ENCODE results near the gene CDC42BPG.

The CDC42BPG gene

DNA sequence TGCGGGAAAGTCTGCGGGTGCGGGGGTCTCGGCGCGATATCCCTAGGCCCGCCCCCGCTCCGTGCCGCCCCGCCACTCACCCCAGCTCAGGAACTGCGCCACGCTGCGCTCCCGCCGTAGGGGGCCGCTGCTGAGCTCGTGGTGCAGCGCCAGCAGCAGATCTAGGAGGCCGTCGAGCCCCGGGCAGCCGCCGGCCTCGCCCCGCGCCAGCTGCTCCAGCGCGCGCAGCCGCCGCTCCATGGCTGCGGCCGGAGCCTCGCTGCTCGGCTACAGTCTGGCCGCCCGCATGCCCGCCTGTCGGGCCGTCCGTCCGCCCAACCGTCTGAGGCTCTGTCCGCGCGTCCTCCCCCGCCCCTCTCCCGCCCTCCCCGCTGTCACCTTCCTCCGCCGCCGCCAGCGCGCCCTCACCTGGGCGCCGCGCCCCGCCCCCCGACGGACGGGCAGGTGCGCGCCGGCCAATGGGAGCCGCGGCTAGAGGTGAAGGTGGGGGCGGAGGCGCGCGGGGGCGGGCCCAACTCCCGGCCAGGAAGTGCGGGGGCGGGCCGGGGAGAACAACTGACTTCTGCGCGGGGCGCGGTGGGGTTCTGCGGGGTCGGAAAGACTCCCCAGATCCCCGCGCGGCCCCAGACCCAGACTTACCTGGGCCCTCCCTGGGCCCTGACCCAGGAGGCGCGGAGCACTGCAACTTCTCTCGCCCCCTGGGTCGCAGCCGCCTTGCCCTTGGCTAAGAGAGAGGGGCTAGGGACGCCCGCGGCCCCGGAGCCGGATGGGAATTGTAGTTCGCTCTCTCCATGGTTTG, at the start of gene CDC42BPG:
TSS of gene CDC42BPG (minus strand) at position 324 of the 799 bp plus-strand sequence. CDS start at position 240, 84 bp downstream.
- Mint-ChIP-seq H3K27ac (peak within 1 kb of the TSS; percentile 91), H3K27me3 (no peaks in the 10 kb centered on the region), H3K9me3 (no peaks in the 10 kb centered on the region), H3K36me3 (peaks cover under 1% of the 10 kb centered on the region), H3K4me3 (peak within 1 kb of the TSS; percentile 77), H3K4me1 (peaks cover 41% of the 10 kb centered on the region)

DNA sequence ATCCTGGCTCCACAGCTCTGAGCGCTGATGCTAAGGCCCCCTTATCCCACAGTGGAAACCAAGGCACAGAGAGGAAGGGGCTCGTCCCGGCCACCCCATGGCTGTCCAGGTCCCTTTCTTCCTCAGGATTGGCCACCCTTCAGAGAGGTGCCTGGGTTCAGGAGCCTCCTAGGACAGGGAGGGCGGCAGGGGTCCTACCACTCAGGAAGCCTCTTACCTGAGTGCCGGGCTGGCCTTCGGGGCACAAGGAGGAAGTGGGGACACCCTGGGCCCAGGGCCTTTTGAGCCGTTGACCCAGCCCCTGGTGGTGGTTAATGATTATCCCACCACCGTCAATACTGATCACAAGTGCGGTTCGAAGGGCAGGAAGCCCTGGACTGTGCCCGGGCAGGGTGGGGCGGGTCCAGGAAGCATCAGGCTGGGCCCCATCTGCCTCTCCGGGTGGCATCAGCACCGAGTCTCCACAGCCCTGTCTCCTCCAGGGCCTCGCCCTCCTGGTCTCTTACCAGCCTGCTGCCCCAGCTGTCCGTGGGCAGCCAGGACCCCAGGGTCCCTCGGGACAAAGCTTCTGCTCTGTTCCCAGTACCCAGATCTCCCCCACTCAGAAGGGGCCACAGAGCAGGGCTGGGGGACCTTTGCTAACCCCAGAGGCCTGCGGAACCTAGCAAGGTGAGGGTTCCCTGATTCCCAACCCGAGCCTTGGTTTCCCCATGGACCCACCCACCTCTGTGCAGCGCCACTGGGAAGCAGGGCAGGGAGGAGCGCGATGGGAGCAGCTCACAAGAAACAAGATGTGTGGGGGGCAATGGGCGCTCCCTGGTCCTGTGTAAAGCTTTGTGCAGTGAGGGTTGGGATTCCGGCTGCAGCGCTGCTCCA, 49.0 kb upstream of the CDC42BPG start:
- H3K27me3 Mint-ChIP-seq, result no peaks in the 10 kb centered on the region
- H3K4me3 Mint-ChIP-seq, result no peak overlapping the region
- no peaks in the 10 kb centered on the region for H3K36me3 Mint-ChIP-seq
- H3K4me1 Mint-ChIP-seq, result peaks cover under 1% of the 10 kb centered on the region
- H3K27ac Mint-ChIP-seq, result no peak overlapping the region
- H3K9me3 Mint-ChIP-seq, result no peaks in the 10 kb centered on the region

- no peaks in the 10 kb centered on the region for H3K9me3 Mint-ChIP-seq
- H3K4me1 Mint-ChIP-seq, result peaks cover 6% of the 10 kb centered on the region
- no peaks in the 10 kb centered on the region for H3K27me3 Mint-ChIP-seq
- H3K36me3 Mint-ChIP-seq, result no peaks in the 10 kb centered on the region
- no peak overlapping the region for H3K27ac Mint-ChIP-seq
- no peak overlapping the region for H3K4me3 Mint-ChIP-seq
Observed at GRCh38 chr11:64892838-64893193, 48.4 kb upstream of the CDC42BPG start.

DNA sequence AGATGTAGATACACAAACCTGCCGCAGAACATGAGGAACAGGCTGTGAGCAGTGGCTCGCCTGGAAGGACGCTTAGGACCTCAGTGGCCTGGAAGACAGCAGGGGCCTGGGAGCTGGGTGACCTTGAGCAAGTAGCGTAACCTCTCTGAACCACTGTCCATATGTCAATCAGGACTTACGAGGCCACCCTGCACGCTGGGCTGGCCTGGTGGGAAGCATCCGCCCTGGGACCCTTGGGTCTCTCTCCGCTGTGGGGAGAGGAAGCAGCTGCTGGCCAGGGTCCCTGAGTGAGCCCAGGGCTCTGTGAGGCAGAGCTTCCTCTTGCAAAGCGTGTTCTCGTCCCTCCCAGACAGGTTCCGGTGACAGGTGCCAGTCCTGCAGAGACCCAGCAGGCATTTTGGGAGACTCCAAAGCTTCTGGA, 48.0 kb upstream of the CDC42BPG start:
- H3K36me3 Mint-ChIP-seq, result no peaks in the 10 kb centered on the region
- H3K9me3 Mint-ChIP-seq, result no peaks in the 10 kb centered on the region
- H3K4me3 Mint-ChIP-seq, result no peak overlapping the region
- H3K4me1 Mint-ChIP-seq, result peaks cover 8% of the 10 kb centered on the region
- H3K27ac Mint-ChIP-seq, result no peak overlapping the region
- H3K27me3 Mint-ChIP-seq, result no peaks in the 10 kb centered on the region

DNA sequence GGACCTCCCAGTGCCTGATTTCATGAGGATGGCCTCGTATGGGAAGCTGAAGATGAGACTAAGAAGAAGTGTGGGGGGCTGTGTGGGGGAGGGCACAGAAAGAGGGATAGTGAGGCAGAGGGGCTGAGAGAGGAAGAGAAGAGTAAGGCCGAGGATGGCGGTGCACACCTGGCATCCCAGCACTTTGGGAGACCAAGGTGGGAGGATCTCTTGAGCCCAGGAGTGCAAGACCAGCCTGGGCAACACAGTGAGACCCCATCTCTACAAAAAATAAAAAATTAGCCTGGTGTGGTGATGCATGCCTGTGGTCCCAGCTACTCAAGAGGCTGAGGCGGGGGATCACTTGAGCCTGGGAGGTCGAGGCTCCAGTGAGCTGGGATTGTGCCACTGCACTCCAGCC, 47.4 kb upstream of the CDC42BPG start:
- no peak overlapping the region for H3K27ac Mint-ChIP-seq

GRCh38 chr11:64891215-64891848, 46.9 kb upstream of the CDC42BPG start:
- Mint-ChIP-seq H3K36me3 (no peaks in the 10 kb centered on the region), H3K4me1 (peaks cover 11% of the 10 kb centered on the region), H3K27ac (no peak overlapping the region), H3K27me3 (no peaks in the 10 kb centered on the region), H3K4me3 (no peak overlapping the region), H3K9me3 (no peaks in the 10 kb centered on the region)

More for the DNA sequence above, 47.4 kb upstream of the CDC42BPG start:
- Mint-ChIP-seq H3K4me1 (peaks cover 11% of the 10 kb centered on the region), H3K36me3 (no peaks in the 10 kb centered on the region), H3K27me3 (no peaks in the 10 kb centered on the region), H3K9me3 (no peaks in the 10 kb centered on the region), H3K4me3 (no peak overlapping the region)

DNA sequence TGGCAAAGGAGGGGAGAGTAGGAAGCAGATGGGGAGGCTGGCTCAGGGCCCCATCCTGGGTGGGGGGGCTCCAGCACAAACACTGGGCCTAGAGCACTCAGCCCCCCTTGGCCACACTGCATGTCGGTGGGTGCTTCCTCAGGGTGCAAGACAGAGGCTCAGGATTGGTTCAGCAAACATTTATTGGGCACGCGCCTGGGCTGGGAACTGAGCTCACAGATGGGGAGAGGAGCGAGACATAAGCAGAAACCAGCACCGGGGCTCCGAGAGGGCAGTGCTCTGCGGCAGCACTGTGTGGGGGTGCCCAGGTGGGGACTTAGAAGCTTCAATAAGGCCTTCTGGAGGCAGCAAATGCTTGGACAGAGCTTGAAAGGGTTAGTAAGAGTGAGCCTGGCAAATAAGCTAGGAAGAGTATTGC, 46.1 kb upstream of the CDC42BPG start:
- H3K27ac Mint-ChIP-seq, result no peak overlapping the region
- no peaks in the 10 kb centered on the region for H3K36me3 Mint-ChIP-seq
- H3K4me3 Mint-ChIP-seq, result no peak overlapping the region
- H3K4me1 Mint-ChIP-seq, result peaks cover 19% of the 10 kb centered on the region
- no peaks in the 10 kb centered on the region for H3K27me3 Mint-ChIP-seq
- H3K9me3 Mint-ChIP-seq, result no peaks in the 10 kb centered on the region

DNA sequence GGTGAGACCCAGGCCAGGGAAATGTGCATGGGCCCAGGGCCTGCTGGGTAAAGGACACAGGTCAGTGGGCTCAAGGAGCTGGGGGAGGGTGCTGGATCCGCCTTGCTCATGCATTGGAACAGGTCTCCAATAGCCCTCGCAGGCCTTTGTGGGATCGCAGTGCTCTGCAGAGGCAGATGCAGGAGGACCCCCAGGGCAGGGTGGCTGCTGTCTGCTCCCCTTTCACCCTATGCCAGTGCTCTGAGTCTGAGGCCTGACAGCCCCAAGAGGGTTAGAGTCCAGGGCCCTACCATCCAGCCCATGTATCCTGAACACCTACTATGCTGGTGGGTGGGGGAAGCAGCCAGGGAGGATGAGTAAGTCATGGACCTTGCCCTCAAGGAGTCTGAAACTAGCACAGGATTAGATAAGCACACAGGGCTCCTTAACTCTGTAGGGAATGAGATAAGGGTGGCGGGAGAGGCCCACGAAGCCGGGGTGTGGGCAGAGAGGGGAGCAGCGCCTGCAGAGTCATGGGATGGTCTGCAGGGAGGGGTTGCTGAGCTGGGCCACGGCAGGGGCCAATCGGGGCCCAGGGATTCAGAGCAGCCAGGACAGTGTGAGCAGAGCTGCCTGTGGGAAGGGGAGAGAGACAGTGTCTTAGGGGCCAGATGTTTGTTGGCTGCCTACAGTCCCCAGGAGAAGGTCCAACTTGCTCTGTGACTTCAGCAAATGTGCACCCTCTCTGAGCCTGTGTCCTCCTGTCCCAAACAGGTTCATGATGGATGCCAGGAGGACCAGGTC, 44.5 kb upstream of the CDC42BPG start:
- Mint-ChIP-seq H3K27ac (no peak overlapping the region), H3K27me3 (no peaks in the 10 kb centered on the region), H3K4me3 (no peak overlapping the region), H3K4me1 (peaks cover 30% of the 10 kb centered on the region), H3K36me3 (no peaks in the 10 kb centered on the region), H3K9me3 (no peaks in the 10 kb centered on the region)

DNA sequence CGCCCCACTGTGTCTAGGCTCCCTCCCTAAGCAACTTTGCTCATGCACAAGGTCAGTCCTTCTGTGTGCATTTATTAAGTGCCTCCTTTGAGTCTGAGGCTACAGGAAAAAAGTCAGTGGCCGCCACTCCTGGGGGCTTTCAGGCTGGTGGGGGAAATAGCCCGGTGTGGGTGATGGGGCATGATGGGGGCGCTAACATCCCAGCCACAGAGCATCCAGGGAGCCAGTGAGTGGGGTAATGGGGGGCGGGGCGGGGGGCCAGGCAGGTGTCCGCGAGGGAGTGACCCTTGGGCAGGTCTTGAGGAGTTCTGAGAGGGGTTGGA, 43.9 kb upstream of the CDC42BPG start:
- Mint-ChIP-seq H3K27ac (peak overlapping the region; percentile 88), H3K4me3 (peak overlapping the region; percentile 81), H3K27me3 (no peaks in the 10 kb centered on the region), H3K9me3 (no peaks in the 10 kb centered on the region), H3K4me1 (peaks cover 30% of the 10 kb centered on the region), H3K36me3 (no peaks in the 10 kb centered on the region)

DNA sequence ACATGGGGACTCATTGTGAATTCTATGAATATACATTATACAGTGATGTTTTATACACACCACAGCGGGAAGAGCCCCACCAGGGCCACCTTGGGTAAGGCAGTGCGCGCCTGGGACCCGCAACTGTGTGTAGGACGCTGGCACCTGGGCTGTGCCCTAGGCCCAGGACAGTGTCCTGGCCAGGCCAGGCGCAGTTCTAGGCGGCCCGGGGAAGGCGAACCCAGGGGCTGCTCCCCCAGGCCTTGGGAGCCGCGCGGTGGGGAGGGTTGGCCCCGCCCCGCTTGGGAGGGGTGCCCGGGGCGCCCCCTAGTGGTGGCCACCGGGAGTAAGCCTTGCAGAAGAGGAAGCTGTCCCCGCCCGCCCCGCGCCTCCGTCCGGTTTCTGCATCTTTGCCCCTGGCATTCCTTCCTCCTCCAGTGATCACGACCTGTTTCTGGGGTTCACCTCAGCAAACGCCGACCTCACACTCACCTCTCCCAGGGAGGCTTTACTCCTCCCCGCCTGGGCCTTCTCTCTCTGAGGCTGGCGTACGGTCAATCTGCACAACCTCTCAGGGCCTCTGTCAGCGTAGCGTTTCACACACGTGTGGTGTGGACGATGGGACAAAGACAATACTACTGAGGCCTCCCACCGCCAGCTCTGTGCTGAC, 43.4 kb upstream of the CDC42BPG start:
- H3K4me3 Mint-ChIP-seq, result peak overlapping the region; percentile 81
- H3K27ac Mint-ChIP-seq, result peak overlapping the region; percentile 88
- H3K27me3 Mint-ChIP-seq, result no peaks in the 10 kb centered on the region
- no peaks in the 10 kb centered on the region for H3K36me3 Mint-ChIP-seq
- H3K9me3 Mint-ChIP-seq, result no peaks in the 10 kb centered on the region
- H3K4me1 Mint-ChIP-seq, result peaks cover 30% of the 10 kb centered on the region

DNA sequence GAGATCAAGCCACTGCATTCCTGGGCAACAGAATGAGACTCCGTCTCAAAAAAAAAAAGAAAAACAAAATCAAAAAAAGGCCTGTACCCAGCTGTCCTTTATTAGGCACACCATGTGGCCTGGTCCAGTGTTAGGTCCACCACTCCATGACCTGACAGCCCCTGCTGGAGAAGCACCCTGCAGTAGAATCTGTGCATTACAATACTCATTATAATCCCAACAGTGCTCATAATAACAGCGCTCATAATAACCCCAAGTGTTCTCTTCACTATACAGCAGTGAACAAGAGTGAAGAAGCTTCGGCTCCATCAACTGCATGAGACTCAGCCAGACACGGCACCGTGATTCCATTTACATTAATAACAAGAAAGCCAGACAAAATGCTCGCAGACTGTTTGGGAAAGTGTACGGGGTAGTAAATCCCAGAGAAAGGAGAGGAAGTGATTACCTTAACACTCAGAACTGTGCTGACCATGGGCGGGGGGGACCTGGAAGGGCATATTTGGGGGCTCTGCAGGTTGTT, 42.8 kb upstream of the CDC42BPG start:
- Mint-ChIP-seq H3K27ac (peak overlapping the region; percentile 86), H3K27me3 (no peaks in the 10 kb centered on the region), H3K4me1 (peaks cover 32% of the 10 kb centered on the region), H3K9me3 (no peaks in the 10 kb centered on the region), H3K36me3 (no peaks in the 10 kb centered on the region), H3K4me3 (peak overlapping the region; percentile 27)

DNA sequence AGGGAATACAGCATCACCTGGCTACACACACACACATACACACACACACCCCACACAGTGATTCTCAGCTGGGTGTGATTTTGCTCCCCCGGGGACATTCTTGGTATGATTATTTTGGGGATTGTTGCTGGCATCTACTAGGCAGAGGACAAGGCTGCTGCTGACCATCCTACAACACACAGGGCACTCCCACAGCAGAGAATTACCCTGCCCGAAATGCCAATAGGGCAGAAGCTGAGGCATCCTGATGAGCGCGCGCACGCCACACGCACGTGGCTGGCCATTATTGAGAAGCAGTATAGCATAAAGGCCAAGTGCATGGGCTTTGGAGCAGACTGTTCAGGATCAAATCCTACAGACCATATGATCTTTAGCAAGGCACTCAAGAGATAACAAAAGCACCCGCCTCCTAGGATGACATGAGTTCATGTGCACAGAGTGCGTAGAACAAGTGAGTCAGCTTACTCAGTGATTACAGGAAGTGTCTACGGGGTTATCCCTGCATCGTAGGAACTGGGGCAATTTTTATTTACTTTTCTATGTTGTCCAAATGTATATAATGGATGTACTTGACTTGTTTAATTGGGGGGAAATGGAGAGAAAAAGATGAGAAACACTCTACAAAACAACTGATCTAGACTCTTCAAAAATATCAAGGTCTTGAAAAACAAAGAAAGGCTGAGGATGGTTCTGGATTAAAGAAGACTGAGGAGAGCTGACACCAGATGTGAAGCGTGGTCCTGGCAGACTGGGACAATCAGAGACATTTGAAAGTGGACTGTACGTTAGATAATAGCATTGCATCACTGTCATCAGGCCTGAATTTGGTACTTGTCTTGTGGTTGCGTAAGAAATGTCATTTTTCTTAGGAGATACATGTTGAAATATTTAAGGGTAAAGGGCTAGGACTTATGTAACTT, 41.2 kb upstream of the CDC42BPG start:
- Mint-ChIP-seq H3K27ac (peak overlapping the region; percentile 85), H3K36me3 (no peaks in the 10 kb centered on the region), H3K4me3 (peak overlapping the region; percentile 48), H3K9me3 (no peaks in the 10 kb centered on the region), H3K27me3 (no peaks in the 10 kb centered on the region), H3K4me1 (peaks cover 43% of the 10 kb centered on the region)

GRCh38 chr11:64884019-64884418, 39.6 kb upstream of the CDC42BPG start:
- Mint-ChIP-seq H3K27ac (peak overlapping the region; percentile 73), H3K9me3 (no peaks in the 10 kb centered on the region), H3K4me3 (no peak overlapping the region), H3K36me3 (no peaks in the 10 kb centered on the region), H3K27me3 (no peaks in the 10 kb centered on the region), H3K4me1 (peaks cover 59% of the 10 kb centered on the region)

DNA sequence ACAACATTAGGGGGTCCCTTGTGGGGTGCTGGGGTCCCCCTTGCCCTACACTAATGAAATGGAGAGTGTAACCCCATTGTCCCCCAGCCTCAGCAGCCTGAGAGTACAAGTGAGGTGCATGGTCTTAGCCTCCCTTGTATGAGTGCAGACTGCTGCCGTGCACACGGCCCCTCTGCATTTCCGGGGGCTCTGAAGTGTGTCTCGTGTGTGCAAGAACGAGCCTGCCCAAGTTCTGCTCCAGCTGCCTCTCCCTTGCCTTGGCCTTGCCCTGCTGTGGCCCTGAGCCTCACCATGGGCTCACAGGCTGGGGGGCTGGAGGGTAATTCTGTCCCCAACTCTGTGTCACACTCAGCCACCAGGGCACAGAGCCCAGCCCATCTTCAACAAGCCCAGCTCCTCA, 39.1 kb upstream of the CDC42BPG start:
- Mint-ChIP-seq H3K9me3 (no peaks in the 10 kb centered on the region), H3K36me3 (no peaks in the 10 kb centered on the region), H3K27ac (no peak overlapping the region), H3K4me3 (no peak overlapping the region), H3K27me3 (no peaks in the 10 kb centered on the region), H3K4me1 (peaks cover 61% of the 10 kb centered on the region)
